Measurements from ENCODE around the gene KLHL2.

DNA sequence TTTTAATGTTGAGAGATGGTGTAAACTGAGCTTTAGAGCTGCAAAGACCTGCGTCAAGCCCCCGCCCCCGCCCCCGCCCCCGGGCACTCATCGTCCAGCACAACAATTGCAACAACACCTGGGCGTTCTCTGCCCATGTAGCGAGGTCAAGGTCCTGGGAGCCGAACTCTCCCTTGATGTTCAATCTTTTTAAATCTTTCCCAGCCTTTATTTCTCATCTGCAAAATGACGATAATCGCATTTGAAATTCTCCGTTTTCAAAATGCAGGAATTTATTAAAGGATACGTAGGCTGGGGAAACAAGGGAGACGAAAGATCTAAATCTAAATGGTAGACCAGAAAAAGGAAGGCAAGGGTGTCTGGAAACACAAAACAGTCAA is 119.5 kb downstream of the KLHL2 start:
- no peak for TF ChIP-seq POLR2A (IDR thresholded peaks at IDR 0.05)
- TF ChIP-seq POLR2AphosphoS5 (IDR thresholded peaks at IDR 0.05), result no peak
- no peak for TF ChIP-seq CTCF (IDR thresholded peaks at IDR 0.05)
